Measurements from ENCODE around the gene PPCS.
"Not testable (repeated sequence)": the region's sequence is repeated elsewhere in the genome, so short reads cannot be mapped to it uniquely, and the experiment has no call there.

Gene PPCS

DNA sequence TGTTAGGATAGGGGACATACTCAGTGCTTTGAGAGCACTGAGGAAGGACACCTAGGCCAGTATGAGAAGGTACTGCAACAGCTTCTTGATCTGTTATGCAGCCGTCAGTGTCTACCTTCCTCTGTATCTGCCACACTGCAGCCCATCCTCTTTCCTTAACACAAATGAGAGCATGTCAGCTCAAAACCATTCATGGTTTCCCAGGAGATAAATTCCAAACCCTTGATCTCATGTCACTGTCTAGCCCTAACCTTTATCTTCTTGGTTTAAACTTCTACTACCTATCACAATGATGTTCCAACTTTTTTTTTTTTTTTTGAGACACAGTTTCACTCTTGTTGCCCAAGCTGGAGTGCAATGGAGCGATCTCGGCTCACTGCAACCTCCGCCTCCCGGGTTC is 1.9 kb upstream of the PPCS start:
- DNase-seq = peak; percentile 13

GRCh38 chr1:42456754-42457089 is 379 bp downstream of the PPCS start:
- peak; percentile 17 for DNase-seq

GRCh38 chr1:42461196-42461595 is 4.9 kb downstream of the PPCS start:
- DNase-seq = no peak

DNA sequence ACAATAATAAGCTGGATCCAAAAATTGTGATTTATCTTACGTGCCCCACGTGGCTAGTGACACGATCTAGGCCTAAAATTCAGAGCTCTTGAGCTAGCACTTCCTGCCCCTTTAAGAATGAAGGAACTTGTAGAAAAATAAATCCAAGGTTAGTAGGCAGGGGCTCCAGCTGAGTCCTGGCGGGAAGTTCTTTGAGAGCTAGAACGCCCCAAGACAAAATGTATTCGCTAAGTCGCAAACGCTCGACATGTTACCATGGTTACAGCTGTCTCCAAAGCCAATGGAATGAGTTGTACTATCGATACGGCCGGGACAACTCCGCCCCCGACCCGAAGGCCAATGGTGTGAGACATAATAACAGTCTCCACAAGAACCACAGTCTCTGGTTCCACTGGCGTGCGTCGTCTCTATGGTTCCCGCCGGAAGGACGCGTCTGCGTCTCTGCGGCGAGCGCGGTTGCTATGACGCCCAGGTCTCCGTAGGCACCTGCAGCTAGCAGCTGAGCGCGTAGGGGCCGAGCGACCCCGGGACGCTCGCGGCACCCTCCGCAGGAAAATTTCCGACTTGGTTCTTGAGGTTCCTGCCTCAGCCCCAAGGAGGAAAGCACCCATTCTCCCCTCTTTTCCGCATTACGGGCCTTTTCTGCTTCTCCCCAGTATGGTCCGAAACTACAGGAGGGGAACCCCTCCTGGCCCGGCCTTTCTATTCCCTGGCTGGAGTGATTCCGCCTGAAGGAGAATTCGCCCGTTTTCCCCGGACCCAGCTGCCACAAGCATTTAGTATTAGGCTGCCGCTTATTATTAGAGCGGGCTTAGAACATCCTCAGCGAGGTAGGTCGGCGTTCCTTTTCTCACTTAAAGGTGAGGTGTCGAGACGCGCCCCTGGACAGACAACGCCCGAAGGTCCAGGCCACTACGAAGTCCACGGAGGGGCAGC is 6.8 kb downstream of the PPCS start, which contains the start of gene CCDC30:
Gene CCDC30 (plus strand): TSS at position 459 of the 936 bp plus-strand sequence. CDS start 17,266 bp downstream, outside the sequence.
- peak; percentile 97 for DNase-seq

DNA sequence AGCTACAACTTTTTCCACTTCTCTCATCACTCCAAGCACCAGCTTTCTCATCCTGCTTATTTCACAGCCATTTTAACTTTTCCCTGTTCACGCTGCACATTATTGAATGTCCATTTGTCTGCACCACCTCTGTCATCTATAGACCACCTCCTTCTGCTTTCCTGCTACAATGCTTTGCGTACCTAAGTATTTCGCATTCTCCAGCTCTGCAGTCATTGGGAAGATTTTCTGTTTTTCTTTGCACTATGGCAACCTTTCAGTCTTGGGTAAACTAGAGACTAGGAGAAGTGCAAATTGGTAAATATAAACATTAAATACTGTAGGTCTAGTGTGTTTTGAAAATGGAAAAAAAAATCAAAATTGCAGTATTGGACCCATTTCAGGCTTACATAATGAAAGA is 7.6 kb downstream of the PPCS start:
- no peak for DNase-seq

DNA sequence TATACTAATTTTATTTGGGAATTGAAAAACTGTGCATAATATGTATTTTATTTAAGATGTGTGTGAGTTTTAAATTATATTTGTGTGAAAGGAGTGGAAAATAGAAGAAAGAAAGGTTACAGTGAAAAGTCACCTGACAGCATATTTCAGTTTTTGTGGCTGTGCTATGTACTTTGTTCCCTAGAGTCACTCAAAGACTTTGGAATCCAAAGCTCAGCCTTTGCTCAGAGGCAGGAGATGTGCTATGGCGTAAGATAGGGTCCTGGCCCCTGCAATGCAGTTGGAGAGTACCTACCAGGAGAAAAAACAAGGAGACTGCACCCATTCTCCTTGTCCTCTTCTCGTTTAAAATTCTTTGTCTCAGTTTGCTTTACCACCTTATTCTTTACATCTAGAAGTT is 9.7 kb downstream of the PPCS start:
- no peak for DNase-seq

DNA sequence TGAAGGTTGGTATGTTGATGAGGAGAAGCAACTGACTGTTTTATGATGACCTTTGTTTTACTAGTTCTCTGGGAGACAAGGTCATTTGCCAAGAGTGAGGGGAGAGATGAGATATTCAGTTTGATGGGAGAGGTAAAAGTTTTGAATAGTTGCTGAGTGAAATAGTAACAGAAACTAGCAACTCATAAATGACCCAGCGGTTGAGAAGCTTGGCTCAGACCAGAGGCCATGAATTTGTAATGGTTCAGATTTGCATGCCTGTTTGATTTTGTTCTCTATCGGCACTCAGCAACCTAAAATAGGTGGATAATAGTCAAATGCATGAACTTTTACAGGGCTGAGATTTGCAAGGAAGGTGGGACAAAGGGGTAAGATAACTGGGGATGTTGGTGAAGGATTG is 13.4 kb downstream of the PPCS start:
- DNase-seq = no peak

GRCh38 chr1:42476605-42477004 is 20.3 kb downstream of the PPCS start:
- DNase-seq = no peak

DNA sequence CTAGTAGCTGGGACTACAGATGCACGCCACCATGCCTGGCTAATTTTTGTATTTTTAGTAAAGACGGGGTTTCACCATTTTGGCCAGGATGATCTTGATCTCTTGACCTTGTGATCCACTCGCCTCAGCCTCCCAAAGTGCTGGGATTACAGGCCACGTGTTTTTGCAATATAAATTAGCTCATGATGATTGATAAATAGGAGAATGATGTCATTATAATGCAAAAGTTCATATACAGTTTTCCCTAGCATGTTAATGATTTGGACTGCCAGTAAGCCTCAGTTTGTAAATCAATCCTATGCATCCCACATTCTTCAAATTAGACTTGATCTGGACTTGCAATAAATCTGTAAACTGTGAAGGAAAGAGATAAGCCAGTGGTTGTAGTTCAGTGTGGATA is 21.0 kb downstream of the PPCS start:
- DNase-seq = not testable (repeated sequence)

- DNase-seq = no peak
These were observed 21.4 kb downstream of the PPCS start for GRCh38 chr1:42477775-42478174.

DNA sequence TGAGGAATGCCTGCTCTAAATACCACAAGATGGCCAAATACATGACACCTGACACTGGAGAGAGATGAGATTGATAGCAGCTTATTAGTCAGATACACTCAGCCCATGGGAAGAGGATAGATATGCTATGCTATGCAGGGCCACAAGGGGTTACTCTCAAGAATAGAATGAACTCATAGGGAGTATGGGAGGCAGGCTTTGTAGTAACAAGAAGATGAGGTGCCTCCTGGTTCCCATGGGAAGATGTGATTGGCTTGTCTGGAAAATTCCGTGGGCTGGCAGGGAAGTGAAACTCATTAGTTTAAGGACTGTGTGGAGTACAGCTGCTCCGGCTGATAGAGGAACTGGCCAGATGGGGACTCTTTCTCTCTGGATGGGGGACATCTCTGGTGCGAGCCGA is 23.3 kb downstream of the PPCS start:
- DNase-seq = peak; percentile 85

DNA sequence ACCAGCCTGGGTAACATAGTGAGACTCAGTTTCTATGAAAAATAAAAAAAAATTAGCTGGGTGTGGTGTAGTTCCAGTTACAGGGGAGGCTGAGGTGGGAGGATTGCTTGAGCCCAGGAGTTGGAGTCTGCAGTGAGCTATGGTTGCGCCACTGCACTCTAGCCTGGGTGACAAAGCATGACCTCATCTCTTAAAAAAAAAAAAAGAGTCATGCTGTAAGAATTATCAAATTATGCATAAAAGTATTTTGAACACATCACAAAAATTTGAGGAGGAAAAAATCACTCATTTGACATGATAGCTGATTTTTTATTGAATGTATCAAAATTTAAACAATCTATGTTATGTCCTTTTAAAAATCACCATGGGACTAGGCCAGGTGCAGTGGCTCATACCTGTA is 24.6 kb downstream of the PPCS start:
- DNase-seq = peak; percentile 30

- DNase-seq = no peak
These were observed 26.4 kb downstream of the PPCS start for GRCh38 chr1:42482635-42483153.

- peak; percentile 95 for DNase-seq
These were observed 28.0 kb downstream of the PPCS start for GRCh38 chr1:42484382-42484781.

GRCh38 chr1:42490237-42490636 is 33.9 kb downstream of the PPCS start:
- DNase-seq = no peak

- DNase-seq = not testable (repeated sequence)
These were observed 45.7 kb downstream of the PPCS start for GRCh38 chr1:42502031-42502430.

GRCh38 chr1:42504535-42505128 is 48.3 kb downstream of the PPCS start:
- peak; percentile 7 for DNase-seq

DNA sequence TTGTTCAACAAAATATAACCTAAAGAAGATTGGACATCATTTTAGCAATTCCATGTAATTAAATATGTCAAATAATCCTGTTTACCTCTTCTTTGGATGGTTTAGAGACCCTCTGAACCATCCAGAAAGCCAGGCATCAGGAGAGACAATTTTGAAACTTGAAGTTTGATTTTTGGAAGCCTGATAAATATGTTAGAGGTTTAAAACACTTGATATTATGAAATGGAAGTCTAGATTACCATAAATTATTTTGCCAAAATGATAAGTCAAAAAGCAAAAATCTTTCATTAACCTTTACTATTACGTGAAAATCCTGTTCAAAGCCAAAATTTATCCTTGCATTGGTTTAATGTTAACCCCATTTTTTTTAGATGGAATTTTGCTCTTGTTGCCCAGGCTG is 50.2 kb downstream of the PPCS start:
- no peak for DNase-seq

Data from NCI-H226 (cell line).